GM21786 (cell line): ENCODE measurements around the gene KLF11.
A peak's percentile ranks its signal among the peaks of the same experiment; 100 is the strongest.

Experiments
- ATAC-seq: cut with Tn5 transposase; IDR thresholded peaks from one replicate; pipeline ENCODE4 v1.9.1; 2021; ENCODE audit not compliant: unreplicated experiment

KLF11 gene

DNA sequence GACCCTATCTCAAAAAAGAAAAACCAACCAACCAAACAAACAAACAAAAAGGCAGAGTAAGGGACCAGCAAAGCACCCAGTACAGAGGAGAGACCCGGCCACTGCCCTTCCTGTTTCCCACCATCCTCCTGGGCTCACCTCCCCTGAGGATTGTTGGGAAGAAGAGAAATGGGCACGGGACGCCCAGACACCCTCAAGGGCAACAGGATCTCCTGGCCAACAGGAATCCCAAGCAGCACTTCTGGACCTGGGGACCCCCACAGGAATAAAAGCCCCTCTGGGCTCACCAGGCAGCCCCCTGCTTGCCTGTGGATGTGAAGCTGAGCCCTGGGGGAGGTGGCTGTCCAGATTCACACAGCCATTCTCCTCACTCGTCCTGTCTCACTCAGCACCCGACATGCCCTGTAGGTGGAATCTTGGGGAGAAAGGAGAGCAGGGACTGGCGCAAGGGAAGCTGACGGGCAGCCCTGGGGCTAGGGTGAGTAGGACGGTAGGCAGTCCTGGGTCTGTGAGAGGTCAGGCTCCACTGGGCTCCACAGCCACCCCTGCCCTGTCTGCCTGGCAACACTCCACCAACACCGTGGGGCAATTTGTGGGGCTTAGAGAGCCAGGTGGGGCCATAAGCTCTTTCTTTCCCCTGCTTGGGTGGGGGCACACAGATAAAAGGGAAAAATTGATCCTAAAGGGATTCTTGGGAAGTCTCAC lies 18.0 kb downstream of the KLF11 start:
- no peak for ATAC-seq

DNA sequence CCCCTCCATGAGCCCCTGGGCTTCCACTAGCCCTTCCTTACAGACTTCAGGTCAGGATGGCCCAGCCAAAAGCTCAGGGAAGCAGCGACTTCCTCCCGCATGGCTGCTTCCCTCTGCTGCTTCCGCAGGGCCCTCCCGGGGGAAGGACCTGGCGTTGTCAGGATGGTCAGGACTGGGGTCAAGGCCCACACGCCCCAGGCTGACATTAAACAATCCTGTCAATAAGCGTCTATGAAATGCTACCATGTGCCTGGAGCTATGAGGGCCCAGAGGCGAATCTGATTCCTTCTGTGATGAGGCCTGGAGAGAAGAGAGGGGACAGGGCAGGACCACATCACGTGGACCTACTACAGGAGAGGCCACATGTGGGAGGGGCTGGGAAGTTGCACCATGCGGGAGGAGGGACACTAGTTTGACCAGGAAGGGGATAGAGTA lies 19.6 kb downstream of the KLF11 start:
- no peak for ATAC-seq

DNA sequence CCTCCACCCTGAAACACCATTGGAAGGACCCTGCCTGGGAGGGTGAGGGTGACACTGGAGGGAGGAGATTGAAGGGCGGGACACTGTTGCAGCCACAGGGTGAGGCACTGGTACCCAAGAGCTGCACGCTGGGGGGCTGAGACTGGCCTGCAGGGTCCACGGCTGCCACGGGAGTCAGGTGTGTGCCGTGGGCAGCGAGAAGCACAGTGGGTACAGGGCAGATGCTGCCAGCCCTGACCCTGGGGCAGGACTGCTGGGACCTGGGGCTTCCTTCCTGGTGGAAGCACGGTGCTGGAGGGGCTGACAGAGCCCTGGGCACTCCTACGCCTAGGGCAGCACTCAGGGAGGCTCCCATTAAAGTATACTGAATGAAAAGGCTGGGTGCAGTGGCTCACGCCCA lies 20.2 kb downstream of the KLF11 start:
- ATAC-seq, result no peak

DNA sequence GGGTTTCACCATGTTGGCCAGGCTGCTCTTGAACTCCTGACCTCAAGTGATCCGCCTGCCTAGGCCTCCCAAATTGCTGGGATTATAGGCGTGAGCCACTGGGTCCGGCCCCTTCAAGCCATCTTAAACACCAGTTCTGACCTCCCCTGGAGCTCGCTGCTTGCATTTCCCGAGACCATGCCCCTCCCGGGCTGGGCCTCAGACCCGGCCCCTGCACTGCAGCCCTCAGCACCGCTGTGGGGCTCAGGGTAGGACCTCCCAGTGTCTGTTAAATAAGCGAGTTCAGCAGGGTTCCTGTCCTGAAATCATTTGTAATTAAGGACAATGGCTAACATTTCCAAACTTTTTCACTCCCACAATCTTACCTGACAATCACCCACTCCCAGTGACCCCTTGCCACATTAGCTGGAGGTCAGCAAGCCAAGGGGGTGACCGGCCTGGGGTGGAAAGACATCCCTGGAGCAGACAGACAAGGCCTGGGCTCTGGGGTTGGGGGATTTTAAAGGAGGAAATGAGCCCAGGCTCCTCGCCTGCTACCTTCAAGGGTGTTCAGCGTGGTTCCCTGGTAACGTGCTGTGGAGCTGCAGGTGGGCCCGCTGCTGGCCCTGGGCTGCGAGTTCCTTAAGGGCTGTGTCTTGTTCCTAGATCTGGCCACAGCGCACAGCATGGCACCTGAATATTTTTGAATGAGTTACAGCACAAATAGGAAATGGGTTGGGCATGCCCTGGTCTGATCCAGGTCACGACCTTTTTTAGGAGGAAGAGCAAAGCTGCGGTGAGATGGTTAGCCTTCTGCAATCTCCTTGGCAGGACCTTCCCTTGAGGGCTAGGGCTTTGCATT lies 21.8 kb downstream of the KLF11 start:
- ATAC-seq, result no peak

DNA sequence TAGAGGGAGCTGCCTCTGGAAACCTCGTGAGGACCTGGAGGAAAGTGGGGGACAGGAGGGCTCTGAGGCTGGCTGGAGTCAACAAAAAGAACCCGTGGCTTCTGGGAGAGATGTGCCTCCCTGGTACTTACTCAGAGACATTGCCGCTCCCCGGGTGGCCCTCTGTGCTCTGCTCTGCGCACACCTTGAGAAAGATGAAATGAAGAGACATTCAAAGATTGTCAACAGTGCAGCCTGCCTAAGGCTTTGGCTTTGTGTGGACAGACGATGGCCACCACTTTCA lies 22.4 kb downstream of the KLF11 start:
- ATAC-seq, result no peak

DNA sequence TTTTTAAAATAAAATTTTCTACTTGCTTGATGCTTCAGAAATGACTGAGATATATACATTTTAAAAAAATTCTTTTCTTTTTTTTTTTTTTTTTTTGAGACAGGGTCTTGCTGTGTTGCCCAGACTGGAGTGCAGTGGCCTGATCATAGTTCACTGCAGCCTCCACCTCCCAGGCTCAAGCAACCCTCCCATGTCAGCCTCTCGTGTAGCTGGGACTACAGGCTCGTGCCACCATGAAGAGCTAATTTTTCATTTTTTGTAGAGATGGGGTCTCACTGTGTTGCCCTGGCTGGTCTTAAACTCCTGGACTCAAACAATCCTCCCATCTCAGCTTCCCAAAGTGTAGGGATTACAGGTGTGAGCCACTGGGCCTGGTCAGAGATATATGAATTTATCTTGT lies 24.0 kb downstream of the KLF11 start:
- no peak for ATAC-seq

DNA sequence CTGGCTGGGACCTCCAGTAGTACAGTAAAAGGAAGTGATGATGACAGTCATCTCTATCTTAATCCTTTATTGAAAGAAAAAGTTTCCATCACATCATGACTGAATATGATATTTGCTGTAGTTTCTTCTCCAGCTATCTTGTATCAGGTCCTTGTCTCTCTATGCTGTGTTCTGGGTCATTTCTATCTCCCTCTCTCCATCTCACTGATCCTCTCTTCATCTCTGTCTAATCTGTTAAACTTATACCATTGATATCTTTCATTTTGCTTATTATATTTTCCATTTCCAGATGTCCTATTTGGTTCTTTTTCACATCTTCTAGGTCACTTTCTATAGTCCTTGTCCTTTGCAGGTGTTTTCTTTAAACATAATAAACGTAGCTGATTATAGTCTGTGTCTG lies 24.5 kb downstream of the KLF11 start:
- no peak for ATAC-seq

DNA sequence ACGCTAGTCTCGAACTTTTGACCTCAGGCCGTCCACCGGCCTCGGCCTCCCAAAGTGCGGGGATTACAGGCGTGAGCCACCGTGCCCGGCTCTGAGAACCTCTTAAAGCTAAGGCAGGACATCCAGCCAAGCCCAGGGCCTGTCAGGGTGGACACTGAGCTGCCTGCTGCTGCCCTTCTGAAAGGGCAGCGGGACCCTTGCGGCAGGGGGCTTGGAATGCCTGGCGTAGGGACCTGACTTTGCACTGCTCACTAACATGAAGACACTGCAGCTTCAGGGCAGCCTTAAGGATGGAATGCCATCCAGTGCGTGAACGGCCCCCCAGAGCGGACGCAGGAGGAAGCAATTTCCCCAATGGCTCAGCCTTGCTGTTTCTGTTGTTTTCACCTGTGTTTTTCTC lies 27.8 kb downstream of the KLF11 start:
- ATAC-seq, result no peak

DNA sequence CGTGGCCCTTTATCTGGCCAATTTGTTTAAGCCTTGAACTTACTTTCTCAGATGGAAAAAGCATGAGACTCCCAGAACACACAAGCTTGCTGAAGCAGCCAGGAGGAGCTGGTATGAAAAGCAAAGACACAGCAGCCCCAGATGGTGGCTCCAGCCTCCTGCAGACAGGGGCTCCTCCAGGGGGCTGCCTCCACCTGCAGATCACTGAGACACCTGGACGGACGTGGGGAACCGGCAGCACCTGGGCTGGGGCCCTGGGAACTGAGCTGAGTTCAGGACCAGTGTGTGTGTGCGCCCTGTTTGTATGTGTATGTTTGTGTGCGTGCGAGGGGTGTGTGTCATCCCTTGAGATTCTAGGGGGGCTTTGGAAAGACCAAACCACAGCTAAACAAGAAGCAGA lies 28.2 kb downstream of the KLF11 start:
- no peak for ATAC-seq

DNA sequence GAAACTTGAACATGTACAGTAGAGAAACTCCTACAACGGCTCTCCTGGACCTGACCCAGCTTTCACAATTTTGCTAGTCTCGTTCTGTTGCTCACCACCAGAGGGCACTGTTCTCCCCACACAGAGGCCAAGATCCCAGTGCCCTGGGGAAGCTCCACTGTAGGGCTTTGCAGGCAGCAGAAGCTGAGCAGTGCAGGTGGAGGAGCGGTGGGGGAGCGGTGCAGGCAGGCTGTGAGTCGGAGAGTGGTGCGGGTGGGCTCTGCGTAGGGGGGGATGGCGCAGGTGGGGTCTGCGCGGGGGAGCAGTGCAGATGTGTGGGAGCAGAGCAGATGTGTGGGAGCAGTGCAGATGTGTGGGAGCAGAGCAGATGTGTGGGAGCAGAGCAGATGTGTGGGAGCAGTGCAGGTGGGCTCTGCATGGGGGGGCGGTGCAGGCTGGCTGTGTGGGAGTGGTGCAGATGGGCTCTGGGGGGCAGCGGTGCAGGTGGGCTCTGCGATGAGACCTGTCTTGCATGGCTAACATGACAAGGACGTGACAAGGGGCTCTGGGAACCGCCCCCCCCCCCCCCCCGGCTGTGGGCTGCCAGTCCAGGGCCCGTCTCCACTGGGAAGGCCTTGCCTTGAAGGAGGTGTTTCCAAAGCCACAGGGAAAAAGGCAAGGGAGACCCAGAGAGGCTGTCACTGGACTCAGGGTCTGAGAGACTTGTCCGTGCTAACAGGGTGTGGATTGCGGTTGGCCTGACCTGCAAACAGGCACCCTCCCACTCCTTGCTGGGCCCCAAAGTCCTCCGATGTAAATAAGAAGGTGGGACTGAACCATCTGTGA lies 29.5 kb downstream of the KLF11 start:
- peak; percentile 76 for ATAC-seq

DNA sequence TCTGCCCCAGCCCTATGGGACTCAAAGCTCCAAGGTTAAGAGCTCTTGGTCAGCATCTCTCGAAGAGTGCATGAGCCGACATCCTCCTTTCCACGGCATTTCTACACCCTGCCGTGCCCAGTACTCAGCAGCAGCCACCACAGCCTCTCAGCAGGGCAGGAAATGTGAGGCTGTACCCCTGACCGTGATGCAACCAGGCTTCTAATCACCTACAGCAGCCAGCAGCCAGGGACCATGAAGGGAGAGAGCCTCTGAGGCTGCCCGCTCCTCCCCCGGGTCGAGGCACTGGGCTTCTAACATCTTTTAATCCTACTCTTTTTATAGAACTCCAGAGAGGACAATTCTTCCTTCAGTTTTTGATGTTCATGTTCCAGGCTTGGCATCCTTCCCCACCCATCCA lies 30.4 kb downstream of the KLF11 start:
- no peak for ATAC-seq

DNA sequence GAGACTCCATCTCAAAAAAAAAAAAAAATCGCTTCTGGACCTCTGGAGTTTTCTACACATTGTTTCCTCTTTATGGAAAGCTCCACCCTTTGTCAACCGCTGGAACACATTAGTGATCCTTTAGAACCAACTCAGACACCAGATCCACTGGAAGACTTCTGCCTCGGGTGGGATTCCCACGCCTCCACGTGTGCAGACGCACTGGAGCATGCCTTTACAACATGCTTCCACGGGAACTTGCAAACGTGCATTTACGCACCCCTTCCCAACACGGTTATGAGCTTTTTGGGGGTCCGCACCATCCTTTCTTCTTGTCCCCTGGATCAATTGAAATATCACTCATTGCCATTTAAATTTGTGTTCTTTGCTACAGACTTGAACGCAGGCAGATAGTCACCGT lies 31.8 kb downstream of the KLF11 start:
- ATAC-seq, result no peak

DNA sequence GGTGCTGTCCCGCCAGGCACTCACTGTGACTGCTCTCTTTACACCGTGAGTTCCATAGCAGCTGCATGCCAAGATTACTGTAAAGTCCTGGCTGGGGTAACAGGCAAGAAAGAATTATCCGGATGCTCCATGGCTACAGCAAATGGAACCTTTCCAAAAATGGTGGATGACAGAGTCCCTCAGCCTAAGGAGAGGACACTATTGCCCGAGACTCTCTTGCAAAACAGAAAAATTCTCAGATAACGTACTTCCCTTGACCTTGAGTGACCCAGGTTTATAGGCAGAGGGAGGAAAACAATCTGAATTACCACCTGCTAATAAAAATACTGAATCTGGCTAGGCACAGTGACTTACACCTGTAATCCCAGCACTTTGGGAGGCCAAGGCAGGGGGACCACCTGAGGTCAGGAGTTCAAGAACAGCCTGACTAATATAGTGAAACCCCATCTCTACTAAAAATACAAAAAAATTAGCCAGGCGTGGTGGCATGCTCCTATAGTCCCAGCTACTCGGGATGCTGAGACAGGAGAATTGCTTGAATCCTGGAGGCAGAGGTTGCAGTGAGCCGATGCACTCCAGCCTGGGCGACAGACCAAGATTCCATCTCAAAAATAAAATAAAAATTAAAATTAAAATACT lies 32.3 kb downstream of the KLF11 start:
- ATAC-seq, result no peak

DNA sequence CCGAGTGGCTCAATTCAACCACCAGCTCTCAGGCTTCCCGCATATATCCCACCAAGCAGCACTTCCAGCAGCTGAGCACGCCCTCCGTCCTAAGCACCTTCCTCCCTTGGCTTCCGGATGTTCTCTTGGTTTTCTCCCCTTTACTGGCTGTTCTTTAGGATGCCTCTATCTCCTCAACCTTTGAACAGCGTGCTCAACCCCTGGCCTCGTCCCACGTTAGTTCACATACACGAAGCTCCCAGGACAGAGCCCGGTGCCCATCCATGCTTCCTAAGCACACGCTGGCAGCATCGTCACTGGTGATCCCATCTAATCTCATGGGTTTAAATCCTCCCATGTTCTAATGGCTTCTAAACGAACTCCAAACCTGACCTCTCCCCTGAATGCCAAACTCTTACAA lies 33.2 kb downstream of the KLF11 start:
- ATAC-seq, result no peak

DNA sequence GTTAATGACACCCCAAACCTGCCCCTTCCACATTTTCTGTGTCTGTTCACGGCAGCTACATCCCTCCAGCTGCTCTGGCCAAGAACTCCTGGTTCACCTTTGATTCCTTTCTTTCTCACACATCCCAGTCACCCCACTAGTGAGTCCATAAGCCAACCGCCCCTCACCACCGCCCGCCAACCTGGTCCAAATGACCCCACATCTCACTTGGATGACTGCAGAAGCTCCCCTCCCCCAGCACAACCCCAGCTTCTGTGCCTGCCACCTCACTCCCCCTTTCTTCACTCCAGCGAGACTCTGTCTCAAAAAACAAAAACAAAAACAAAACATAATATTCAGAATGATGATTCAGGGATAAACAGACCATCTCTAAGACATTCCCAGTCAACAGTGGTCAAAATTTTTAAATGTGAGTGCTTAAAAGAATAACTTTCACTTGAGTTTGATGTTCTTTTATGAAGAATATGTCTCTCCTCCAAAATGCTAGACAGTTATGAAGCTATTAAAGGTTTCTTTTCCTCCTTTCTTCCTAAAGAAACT lies 33.7 kb downstream of the KLF11 start:
- no peak for ATAC-seq

DNA sequence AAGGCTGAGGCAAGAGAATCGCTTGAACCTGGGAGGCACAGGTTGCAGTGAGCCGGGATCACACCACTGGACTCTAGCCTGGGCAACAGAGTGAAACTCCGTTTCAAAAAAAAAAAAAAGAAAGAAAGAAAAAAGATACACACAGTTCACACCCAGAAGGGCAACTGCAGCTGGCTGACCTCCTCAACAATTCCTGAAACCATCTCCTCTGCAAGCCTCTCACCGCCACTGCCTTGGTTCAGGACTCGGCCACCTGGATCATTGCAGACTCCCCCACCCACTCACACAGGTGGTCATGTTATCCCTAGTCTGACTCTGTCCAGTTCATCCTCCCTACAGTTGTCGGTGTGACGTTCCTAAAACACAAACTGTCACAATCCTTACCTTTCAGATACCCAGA lies 34.7 kb downstream of the KLF11 start:
- no peak for ATAC-seq

DNA sequence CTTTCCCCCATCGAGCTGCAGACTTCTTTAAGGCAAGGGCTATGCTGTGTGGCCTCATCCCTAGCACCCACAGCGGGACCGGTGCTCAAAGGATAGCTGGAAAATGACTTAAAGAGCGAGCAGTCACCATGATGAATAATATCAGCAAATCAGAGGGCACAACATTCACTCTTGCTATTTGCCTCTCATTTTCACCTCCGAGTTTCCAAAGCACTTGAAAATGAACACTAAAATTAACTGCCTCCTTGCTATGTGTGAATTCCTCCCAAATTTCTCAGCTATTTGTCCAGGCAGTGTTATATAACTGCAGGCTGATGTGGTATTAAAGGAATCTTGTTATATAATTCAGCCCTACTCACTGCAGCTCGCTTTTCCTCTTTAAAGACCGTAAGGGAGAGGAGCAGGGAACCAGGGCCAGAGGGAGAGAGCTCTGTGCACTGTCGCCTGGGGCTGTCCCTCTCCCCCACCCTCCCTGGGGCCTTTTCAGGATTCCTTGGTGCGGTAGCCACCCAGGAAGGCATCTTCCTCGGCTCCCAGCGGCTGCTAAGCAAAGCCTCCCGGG lies 35.4 kb downstream of the KLF11 start:
- ATAC-seq, result no peak

DNA sequence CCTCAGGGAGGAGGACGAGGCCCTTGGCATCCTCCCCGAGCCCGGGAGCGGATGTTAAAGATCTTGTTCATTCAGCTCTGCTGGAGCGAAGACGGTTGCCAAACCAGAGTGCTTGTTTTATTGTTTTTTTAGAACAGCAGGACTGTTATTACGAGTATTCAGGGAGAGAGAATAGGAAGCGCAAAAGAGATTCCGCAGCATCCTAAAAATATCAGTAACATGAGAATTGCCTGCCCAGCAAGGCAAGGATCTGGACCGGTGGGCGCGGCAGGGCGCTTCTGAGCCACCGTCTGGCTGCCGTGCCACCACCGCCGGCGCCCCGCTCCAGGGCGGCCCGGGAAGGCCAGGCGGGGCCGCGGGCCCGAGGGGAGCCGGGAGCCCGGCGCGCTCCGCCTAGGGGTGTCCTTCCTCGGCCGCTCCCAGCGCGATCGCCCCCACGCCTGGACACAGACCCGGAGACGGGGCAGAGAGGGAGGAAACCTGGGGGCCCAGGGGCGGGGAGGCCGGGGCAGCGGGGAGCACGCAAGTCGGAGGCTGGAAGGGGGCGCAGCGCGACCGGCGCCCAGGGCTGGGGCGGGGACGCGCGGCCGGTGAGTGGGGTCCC lies 36.0 kb downstream of the KLF11 start:
- peak; percentile 1 for ATAC-seq

DNA sequence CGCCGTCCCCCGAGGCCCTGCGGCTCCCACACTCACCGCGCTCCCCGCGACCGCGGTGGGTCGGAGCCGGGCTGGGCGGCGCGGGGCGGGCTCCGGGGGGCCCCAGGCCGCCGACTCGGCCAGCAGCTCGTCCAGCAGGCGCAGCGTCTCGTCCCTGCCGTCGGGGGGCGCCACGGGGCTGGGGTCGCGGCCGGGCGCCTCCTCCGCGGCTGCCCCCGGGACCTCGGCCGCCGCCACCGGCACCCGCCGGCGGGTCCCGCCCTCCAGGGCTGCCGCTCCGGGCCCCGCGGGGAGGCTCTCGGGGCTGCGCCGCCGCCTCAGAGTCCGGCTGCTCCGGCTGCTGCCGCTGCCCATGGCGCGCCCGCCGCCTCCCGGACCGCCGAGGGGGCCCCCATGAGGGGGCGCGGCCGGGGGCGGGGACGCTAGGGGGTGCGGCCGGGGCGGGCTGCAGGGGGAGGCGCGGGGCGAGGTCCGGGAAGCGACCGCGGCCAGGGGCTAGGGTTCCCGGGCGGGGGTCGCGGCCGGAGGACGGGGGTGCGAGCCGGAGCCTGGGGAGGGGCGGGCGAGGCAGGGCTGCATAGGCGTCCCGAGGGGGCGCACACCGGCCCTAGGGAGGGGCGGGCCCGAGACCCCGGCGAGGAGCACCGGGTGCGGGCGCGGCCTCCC lies 36.7 kb downstream of the KLF11 start, which contains the start of gene CYS1:
TSS of gene CYS1 (minus strand) at position 542 of the 666 bp plus-strand sequence. CDS start at position 354, 188 bp downstream.
- peak; percentile 22 for ATAC-seq
